ENCODE data around the gene TSPAN14. TPM values are rescaled to one million over a fixed set of nuclear protein-coding genes. Genes with fewer than 3 reads are reported as not detected.
A peak's percentile ranks its signal among the peaks of the same experiment; 100 is the strongest.

Gene TSPAN14
- total RNA-seq, 2 donors from 2014 or later = 121 to 123 TPM

DNA sequence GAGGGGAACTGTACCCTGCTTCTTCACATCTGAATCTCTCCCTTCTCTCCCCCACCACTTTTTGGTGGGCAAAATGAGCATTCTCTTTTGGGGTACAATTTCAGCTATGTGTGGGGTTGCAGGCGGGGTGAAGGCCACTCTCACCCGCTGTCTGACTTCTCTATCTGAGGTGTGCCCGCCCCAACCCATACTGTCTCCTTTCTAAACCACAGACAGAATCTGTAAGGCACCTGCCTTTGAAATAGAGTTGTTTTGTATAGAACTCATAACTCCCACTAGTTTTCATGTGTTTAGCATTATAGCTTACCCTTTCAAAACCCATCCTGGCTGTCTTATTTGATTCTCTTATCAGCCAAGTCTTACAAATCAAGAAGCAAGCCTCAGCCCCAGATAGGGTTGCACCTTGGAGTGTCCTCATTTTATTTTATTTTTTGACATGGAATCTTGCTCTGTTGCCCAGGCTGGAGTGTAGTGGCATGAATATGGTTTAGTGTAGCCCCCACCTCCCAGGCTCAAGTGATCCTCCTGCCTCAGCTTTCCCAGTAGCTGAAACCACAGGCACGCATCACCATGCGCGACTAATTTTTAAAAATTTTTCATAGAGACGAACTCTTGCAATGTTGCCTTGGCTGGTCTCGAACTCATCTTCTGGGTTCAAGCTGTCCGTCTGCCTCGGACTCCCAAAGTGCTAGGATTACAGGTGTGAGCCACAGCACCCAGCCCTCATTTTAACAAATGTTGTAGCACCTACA lies 11.9 kb downstream of the TSPAN14 start:
- Mint-ChIP-seq H3K36me3 (ENCODE audit: low read depth) (peaks cover 25% of the 10 kb centered on the region), H3K4me1 (peaks cover 75% of the 10 kb centered on the region), H3K27ac (peak overlapping the region; percentile 78), H3K9me3 (no peaks in the 10 kb centered on the region), H3K27me3 (ENCODE audit: insufficient read depth) (no peaks in the 10 kb centered on the region), H3K4me3 (peak overlapping the region; percentile 42)
- TF ChIP-seq, protein P1, sequence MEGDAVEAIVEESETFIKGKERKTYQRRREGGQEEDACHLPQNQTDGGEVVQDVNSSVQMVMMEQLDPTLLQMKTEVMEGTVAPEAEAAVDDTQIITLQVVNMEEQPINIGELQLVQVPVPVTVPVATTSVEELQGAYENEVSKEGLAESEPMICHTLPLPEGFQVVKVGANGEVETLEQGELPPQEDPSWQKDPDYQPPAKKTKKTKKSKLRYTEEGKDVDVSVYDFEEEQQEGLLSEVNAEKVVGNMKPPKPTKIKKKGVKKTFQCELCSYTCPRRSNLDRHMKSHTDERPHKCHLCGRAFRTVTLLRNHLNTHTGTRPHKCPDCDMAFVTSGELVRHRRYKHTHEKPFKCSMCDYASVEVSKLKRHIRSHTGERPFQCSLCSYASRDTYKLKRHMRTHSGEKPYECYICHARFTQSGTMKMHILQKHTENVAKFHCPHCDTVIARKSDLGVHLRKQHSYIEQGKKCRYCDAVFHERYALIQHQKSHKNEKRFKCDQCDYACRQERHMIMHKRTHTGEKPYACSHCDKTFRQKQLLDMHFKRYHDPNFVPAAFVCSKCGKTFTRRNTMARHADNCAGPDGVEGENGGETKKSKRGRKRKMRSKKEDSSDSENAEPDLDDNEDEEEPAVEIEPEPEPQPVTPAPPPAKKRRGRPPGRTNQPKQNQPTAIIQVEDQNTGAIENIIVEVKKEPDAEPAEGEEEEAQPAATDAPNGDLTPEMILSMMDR (conservative IDR thresholded peaks at IDR 0.05) = no peak
- Histone ChIP-seq H3K4me3 (ENCODE audit: low read length) (no peak overlapping the region), H3K27me3 (ENCODE audit: control insufficient read depth, insufficient read depth, low read length, poor library complexity, severe bottlenecking) (no peaks in the 10 kb centered on the region), H3K9ac (ENCODE audit: extremely low read depth, low read length, poor library complexity, severe bottlenecking) (no peak overlapping the region), H3K9me3 (ENCODE audit: control insufficient read depth, low read length) (no peaks in the 10 kb centered on the region), H3K4me1 (ENCODE audit: control insufficient read depth, insufficient read depth, low read length) (peaks cover 25% of the 10 kb centered on the region), H3K27ac (ENCODE audit: low read depth, low read length) (peak overlapping the region; percentile 99), H3K36me3 (ENCODE audit: control insufficient read depth, insufficient read depth, low read length) (peaks cover 30% of the 10 kb centered on the region)
- 96 to 100% methylated on average over 7 to 10 of the region's 10 CpGs for WGBS, 2 experiments (ENCODE audit: insufficient coverage in 1 of 2, insufficient read length in 1 of 2)
- no peak for DNase-seq

DNA sequence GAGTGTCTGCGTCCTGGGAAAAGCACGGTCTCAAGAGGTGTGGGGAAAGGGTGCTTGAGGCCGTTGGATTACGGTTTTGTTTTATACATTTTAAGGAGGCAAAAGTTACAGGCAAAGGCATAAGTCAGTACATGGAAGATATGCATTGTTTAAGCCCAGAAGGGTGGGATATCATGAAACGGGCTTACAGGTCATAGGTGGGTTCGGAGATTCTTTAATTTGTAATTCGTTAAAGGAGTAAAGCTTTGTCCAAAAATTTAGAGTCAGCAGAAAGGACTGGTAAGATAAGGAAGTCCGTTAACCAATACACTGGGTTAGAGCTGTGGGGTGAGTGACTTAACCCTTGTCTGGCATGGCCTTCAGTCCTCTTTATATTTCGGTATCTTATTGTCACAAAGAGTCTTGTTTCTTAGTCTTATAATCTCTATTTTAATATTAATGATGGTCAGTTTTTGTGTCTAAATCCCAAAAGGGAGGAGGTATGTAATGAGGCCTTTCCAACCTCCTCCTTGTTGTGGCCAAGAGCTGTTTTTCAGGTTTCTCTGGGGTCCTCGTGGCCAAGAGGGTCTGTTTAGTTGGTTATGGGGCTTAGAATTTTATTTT lies 12.7 kb downstream of the TSPAN14 start:
- Mint-ChIP-seq H3K4me1 (peaks cover 67% of the 10 kb centered on the region), H3K4me3 (no peak overlapping the region), H3K27ac (peak overlapping the region; percentile 67), H3K9me3 (no peaks in the 10 kb centered on the region), H3K27me3 (ENCODE audit: insufficient read depth) (no peaks in the 10 kb centered on the region), H3K36me3 (ENCODE audit: low read depth) (peaks cover 22% of the 10 kb centered on the region)
- H3K27me3 ChIP-seq (ENCODE audit: control insufficient read depth, insufficient read depth, low read length, poor library complexity, severe bottlenecking) = no peaks in the 10 kb centered on the region
- 88 to 93% methylated on average over 8 to 10 of the region's 10 CpGs for whole genome bisulfite sequencing, 2 experiments (ENCODE audit: insufficient coverage in 1 of 2, insufficient read length in 1 of 2)
- peaks cover 37% of the 10 kb centered on the region for H3K36me3 ChIP-seq (ENCODE audit: control insufficient read depth, insufficient read depth, low read length)
- no peak overlapping the region for H3K9ac ChIP-seq (ENCODE audit: extremely low read depth, low read length, poor library complexity, severe bottlenecking)
- H3K9me3 ChIP-seq (ENCODE audit: control insufficient read depth, low read length) = no peaks in the 10 kb centered on the region
- no peak overlapping the region for H3K4me3 ChIP-seq (ENCODE audit: low read length)
- peak overlapping the region; percentile 19 for H3K27ac ChIP-seq (ENCODE audit: low read depth, low read length)
- no peak for DNase-seq
- TF ChIP-seq, protein P1 (conservative IDR thresholded peaks at IDR 0.05) = no peak
- H3K4me1 ChIP-seq (ENCODE audit: control insufficient read depth, insufficient read depth, low read length) = peaks cover 25% of the 10 kb centered on the region

DNA sequence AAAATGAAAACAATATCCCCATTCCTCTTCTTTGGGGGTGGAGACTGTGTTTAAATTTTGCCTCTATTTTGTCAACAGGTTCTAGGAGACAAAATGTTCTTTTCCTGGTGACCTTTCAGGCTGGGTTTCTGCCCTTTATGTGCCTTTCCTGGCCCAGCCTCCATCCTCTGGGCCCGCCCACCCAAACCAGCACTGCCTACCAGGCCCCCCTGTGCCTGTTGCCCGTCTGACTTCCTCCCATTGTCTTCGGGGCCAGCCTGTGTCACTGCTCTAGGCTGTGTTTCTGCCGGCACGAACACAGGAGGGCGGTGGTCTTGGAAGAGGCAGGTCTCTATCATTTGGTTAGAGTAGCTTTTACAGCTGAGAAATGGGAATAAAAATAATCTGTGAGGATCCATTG lies 13.9 kb downstream of the TSPAN14 start:
- peak overlapping the region; percentile 84 for H3K27ac Mint-ChIP-seq
- no peak overlapping the region for H3K4me3 Mint-ChIP-seq

More for the DNA sequence above, 13.9 kb downstream of the TSPAN14 start:
- Mint-ChIP-seq H3K9me3 (no peaks in the 10 kb centered on the region), H3K36me3 (ENCODE audit: low read depth) (peaks cover 25% of the 10 kb centered on the region), H3K4me1 (peaks cover 61% of the 10 kb centered on the region), H3K27me3 (ENCODE audit: insufficient read depth) (no peaks in the 10 kb centered on the region)
- 0 to 18% methylated on average over 1 to 6 of the region's 6 CpGs for WGBS, 2 experiments (ENCODE audit: insufficient coverage in 1 of 2, insufficient read length in 1 of 2)
- TF ChIP-seq, protein P1 (conservative IDR thresholded peaks at IDR 0.05) = peak; percentile 40
- H3K27ac ChIP-seq (ENCODE audit: low read depth, low read length) = peak overlapping the region; percentile 34
- no peaks in the 10 kb centered on the region for H3K27me3 ChIP-seq (ENCODE audit: control insufficient read depth, insufficient read depth, low read length, poor library complexity, severe bottlenecking)
- H3K36me3 ChIP-seq (ENCODE audit: control insufficient read depth, insufficient read depth, low read length) = peaks cover 37% of the 10 kb centered on the region
- DNase-seq = peak; percentile 93
- peak overlapping the region; percentile 9 for H3K4me3 ChIP-seq (ENCODE audit: low read length)
- H3K4me1 ChIP-seq (ENCODE audit: control insufficient read depth, insufficient read depth, low read length) = peaks cover 23% of the 10 kb centered on the region
- no peak overlapping the region for H3K9ac ChIP-seq (ENCODE audit: extremely low read depth, low read length, poor library complexity, severe bottlenecking)
- no peaks in the 10 kb centered on the region for H3K9me3 ChIP-seq (ENCODE audit: control insufficient read depth, low read length)
